Jurkat, Clone E6-1 (cell line): ENCODE data around the gene HIGD1C.

Experiments used
- DNase-seq: peaks from one replicate; pipeline ENCODE4 v3.0.0-alpha.2; 2011; ENCODE audit warnings: low read depth, low spot score
- H3K4me3 ChIP-seq: 2 replicates; pipeline ENCODE4 v1.5.1; 2011; ENCODE audit warnings: mild to moderate bottlenecking, low read length, control low read depth, moderate library complexity

HIGD1C gene

GRCh38 chr12:50979369-50980052 is 27.2 kb downstream of the HIGD1C start:
- no peak overlapping the region for H3K4me3 ChIP-seq
- no peak for DNase-seq

- DNase-seq, result no peak
- H3K4me3 ChIP-seq, result no peak overlapping the region
Observed at GRCh38 chr12:50980545-50980944, 28.2 kb downstream of the HIGD1C start.

GRCh38 chr12:50981319-50982239 is 29.2 kb downstream of the HIGD1C start:
- DNase-seq, result no peak
- H3K4me3 ChIP-seq, result no peak overlapping the region

GRCh38 chr12:50984586-50985298 is 32.4 kb downstream of the HIGD1C start:
- DNase-seq, result no peak
- no peak overlapping the region for H3K4me3 ChIP-seq

GRCh38 chr12:50985322-50985721 is 33.0 kb downstream of the HIGD1C start:
- H3K4me3 ChIP-seq, result no peak overlapping the region
- no peak for DNase-seq

- no peak overlapping the region for H3K4me3 ChIP-seq
- peak; percentile 54 for DNase-seq
Observed at GRCh38 chr12:50986966-50987737, 34.8 kb downstream of the HIGD1C start.

GRCh38 chr12:50988051-50988450 is 35.7 kb downstream of the HIGD1C start:
- no peak for DNase-seq

GRCh38 chr12:50988871-50989270 is 36.5 kb downstream of the HIGD1C start:
- no peak for DNase-seq
- no peak overlapping the region for H3K4me3 ChIP-seq

More at GRCh38 chr12:50988051-50988450, 35.7 kb downstream of the HIGD1C start:
- no peak overlapping the region for H3K4me3 ChIP-seq

- DNase-seq, result no peak
- H3K4me3 ChIP-seq, result no peak overlapping the region
Observed at GRCh38 chr12:50990147-50990727, 37.9 kb downstream of the HIGD1C start.

- DNase-seq, result peak; percentile 16
- no peak overlapping the region for H3K4me3 ChIP-seq
Observed at GRCh38 chr12:50990791-50991190, 38.4 kb downstream of the HIGD1C start.

GRCh38 chr12:50991291-50991690 is 38.9 kb downstream of the HIGD1C start:
- no peak for DNase-seq
- no peak overlapping the region for H3K4me3 ChIP-seq

GRCh38 chr12:50992819-50993218 is 40.5 kb downstream of the HIGD1C start:
- no peak for DNase-seq
- no peak overlapping the region for H3K4me3 ChIP-seq

GRCh38 chr12:50999093-50999492 is 46.7 kb downstream of the HIGD1C start:
- H3K4me3 ChIP-seq, result no peak overlapping the region
- no peak for DNase-seq

- DNase-seq, result no peak
- H3K4me3 ChIP-seq, result no peak overlapping the region
Observed at GRCh38 chr12:51000245-51000644, 47.9 kb downstream of the HIGD1C start.

- no peak for DNase-seq
- no peak overlapping the region for H3K4me3 ChIP-seq
Observed at GRCh38 chr12:51001799-51002198, 49.5 kb downstream of the HIGD1C start.

- DNase-seq, result no peak
Observed at GRCh38 chr12:51004504-51004903, 52.2 kb downstream of the HIGD1C start.

GRCh38 chr12:51005030-51005429 is 52.7 kb downstream of the HIGD1C start:
- no peak for DNase-seq
- no peak overlapping the region for H3K4me3 ChIP-seq

More at GRCh38 chr12:51004504-51004903, 52.2 kb downstream of the HIGD1C start:
- H3K4me3 ChIP-seq, result no peak overlapping the region

GRCh38 chr12:51005671-51006070 is 53.3 kb downstream of the HIGD1C start:
- no peak overlapping the region for H3K4me3 ChIP-seq
- no peak for DNase-seq
